Activated T-helper 17 cell treated with anti-CD3 and anti-CD28 coated beads, Interleukin-2, amount 50 U/mL, for 72 hours (primary cell): ENCODE data around the gene PSMB9. TPM values are rescaled to one million over a fixed set of nuclear protein-coding genes. Genes with fewer than 3 reads are reported as not detected.

Experiments used
- ATAC-seq: fragments of 150-1000 bp; cut with Tn5 transposase; replicated peaks from 2 replicates; pipeline ENCODE4 v1.10.0; 2021; ENCODE audit warnings: mild to moderate bottlenecking, moderate library complexity
- H3K27ac Mint-ChIP-seq: one replicate; pipeline ENCODE4 v1.8.0; 2022; ENCODE audit warnings: mixed read lengths
- H3K27me3 Mint-ChIP-seq: one replicate; pipeline ENCODE4 v1.8.0; 2022; ENCODE audit warnings: mixed read lengths
- H3K36me3 Mint-ChIP-seq: one replicate; pipeline ENCODE4 v1.8.0; 2022; ENCODE audit warnings: low read depth, mild to moderate bottlenecking, mixed read lengths
- H3K4me1 Mint-ChIP-seq: one replicate; pipeline ENCODE4 v1.8.0; 2022; ENCODE audit warnings: mixed read lengths
- H3K4me3 Mint-ChIP-seq: one replicate; pipeline ENCODE4 v1.8.0; 2022; ENCODE audit warnings: mild to moderate bottlenecking, mixed read lengths
- H3K9me3 Mint-ChIP-seq: one replicate; pipeline ENCODE4 v1.8.0; 2022; ENCODE audit warnings: mixed read lengths
- total RNA-seq, 2 donors: library from RNA; stranded (reverse); gene quantifications; one replicate each; pipeline ENCODE4 v1.2.3, GENCODE V29; 2022

PSMB9 gene
- total RNA-seq, 2 donors from 2014 or later = 203 to 215 TPM

DNA sequence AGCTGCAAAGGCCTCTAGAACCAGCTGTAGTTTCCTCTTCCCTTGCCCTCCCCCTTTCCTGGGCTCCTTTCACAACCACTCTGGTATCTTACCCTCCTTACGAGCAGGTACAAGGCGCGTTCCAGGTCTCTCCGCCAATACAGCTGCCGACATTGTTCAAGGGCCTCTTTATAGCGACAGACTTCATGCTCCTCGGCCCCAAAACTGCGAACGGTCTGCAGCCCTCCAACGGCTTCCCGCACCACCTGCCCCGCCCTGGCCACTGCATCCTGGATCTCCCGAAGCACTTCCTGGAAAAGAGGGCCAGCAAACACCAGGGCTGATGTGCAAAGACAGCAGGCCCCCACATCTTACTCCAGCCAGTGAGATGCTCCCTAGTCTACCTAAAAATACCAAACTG, 21.5 kb upstream of the PSMB9 start:
- no peak for ATAC-seq
- Mint-ChIP-seq H3K27ac (peak overlapping the region; percentile 42), H3K4me3 (no peak overlapping the region), H3K9me3 (no peaks in the 10 kb centered on the region), H3K36me3 (peaks cover 99% of the 10 kb centered on the region), H3K27me3 (no peaks in the 10 kb centered on the region), H3K4me1 (peaks cover 67% of the 10 kb centered on the region)

DNA sequence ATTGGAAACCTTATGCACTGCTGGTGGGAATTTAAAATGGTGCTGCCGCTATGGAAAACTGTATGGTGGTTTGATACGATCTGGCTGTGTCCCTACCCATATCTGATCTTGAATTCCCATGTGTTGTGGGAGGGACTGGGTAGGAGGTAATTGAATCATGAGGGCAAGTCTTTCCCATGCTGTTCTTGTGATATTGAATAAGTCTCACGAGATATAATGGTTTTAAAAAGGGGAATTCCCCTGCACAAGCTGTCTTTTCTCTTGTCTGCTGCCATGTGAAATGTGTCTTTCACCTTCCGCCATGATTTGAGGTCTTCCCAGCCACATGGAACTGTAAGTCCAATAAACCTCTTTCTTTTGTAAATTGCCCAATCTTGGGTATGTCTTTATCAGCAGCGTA, 20.3 kb upstream of the PSMB9 start:
- Mint-ChIP-seq H3K9me3 (no peaks in the 10 kb centered on the region), H3K4me3 (peak overlapping the region; percentile 95), H3K27ac (no peak overlapping the region), H3K36me3 (peaks cover 92% of the 10 kb centered on the region), H3K4me1 (peaks cover 59% of the 10 kb centered on the region), H3K27me3 (no peaks in the 10 kb centered on the region)
- ATAC-seq = no peak

DNA sequence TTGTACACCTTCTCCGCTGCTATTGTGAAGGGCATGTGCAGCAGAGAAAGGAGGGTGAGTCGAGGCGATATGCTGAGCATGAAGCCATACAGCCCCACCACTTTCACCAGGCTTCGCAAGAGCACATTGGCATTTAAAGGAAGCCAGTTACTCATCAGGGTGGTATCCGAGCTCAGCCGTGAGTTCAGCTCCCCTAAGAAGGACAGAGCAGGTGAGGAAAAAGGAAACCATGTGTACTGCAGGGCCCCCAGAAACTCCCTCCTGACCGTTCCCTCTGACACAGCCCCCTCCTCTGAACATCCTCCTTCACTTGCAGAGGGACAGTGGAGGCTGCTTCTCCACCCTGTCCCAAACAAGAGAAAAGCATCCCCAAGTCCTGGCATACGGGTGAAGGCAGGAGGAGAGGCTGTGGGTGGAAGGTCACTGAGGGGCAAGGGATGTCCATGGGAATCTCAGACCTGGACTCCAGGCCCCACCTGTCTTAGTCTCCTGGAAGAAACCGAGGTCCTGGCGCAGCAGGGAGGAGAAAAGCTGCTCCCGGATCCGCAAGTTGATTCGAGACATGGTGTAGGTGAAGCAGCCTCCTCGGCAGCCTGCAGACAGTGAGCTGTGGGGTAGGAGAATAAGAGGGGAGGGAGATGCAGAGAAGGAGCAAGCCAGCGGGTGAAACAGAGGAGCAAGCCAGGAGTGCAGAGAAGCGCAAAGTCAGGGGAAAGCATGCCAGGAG, 18.7 kb upstream of the PSMB9 start:
- Mint-ChIP-seq H3K27ac (peak overlapping the region; percentile 65), H3K36me3 (peaks cover 81% of the 10 kb centered on the region), H3K27me3 (no peaks in the 10 kb centered on the region), H3K4me3 (peak overlapping the region; percentile 95), H3K9me3 (no peaks in the 10 kb centered on the region), H3K4me1 (peaks cover 52% of the 10 kb centered on the region)
- ATAC-seq = no peak

DNA sequence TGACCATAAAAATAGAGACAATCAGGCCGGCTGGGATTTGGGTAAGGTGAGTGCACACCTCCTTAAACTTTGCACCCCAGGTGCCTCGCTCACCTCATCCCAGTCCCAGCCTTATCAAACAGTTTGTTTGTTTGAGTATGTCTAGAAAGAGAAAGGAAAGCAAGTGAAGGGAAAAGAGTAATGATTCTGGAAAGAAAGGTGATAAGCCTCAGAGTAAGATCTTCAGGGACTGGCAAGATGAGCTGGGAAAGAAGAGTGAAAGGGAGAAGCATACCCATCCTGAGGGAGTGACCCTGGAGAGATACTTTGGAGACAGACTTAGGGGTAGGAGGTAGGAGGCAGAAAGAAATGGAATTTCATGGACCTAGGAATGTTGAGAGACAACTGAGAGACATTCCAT, 17.1 kb upstream of the PSMB9 start:
- peaks cover 81% of the 10 kb centered on the region for H3K36me3 Mint-ChIP-seq
- ATAC-seq = no peak
- no peaks in the 10 kb centered on the region for H3K9me3 Mint-ChIP-seq
- H3K27me3 Mint-ChIP-seq = no peaks in the 10 kb centered on the region
- peak overlapping the region; percentile 65 for H3K27ac Mint-ChIP-seq
- H3K4me3 Mint-ChIP-seq = peak overlapping the region; percentile 95
- peaks cover 58% of the 10 kb centered on the region for H3K4me1 Mint-ChIP-seq

DNA sequence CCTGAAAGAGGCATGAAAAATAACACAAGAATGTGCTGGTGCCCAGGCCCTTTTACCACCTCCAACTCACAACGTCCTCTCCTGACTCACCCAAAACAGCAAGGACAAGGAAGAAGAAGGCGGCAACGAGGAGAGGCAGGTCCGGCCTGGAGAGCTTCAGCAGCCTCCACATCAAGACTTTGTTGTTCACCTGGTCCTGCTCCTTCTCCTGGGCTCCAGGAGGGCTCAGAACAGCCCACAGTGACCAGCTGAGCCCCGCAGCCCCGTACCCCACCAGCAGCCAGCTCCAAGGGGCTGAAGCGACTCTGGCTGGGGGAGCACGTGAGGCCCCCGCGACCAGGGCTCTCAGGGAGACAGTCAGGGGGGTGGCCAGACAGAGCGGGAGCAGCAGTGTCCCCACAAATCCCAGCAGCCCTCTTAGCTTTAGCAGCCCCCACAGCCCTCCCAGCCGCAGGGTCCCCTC, 16.3 kb upstream of the PSMB9 start:
- peak overlapping the region; percentile 65 for H3K27ac Mint-ChIP-seq
- H3K4me3 Mint-ChIP-seq = peak overlapping the region; percentile 95
- peaks cover 81% of the 10 kb centered on the region for H3K36me3 Mint-ChIP-seq
- H3K27me3 Mint-ChIP-seq = no peaks in the 10 kb centered on the region
- ATAC-seq = peak; percentile 10
- H3K9me3 Mint-ChIP-seq = no peaks in the 10 kb centered on the region
- H3K4me1 Mint-ChIP-seq = peaks cover 62% of the 10 kb centered on the region

DNA sequence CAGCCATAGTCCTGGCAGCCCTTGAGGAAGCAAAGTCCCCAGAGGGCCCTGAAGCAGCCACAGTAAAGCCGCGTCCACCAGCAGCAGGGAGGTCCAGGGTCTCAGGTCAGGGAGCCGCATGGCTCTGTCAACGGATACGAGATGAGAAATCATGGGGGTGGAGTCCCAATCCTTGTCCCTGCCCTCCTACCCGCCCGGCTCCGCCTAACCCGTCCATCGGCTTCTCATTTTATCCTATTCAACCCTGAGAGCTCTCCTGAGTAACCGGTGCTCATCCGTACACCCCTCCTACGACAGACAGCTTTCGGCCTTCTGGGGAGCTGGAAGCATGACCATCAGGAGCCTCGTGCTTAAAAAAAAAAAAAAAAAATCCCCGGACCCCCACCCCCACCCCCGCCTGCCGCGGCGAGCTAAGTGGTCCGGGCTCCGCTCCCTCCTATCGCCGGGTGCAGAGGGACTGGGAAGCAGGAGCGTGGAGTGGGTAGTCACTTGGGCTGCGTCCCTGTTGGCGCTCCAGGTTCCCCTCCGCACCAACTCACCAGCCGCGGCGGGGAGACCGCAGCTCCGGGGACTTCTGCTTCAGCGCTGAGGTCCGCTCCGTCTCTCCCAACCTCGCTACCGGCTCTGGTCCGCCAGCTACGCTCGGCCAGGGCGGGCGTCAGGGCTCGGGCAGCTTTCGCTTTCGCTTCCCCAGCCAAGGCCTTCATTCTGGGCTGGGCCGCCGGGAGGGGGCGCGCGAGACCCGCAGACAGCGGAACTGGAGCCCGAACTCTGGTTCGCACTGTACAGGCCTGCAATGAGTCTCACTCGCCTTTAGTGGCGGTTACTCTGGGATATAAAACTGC, 15.7 kb upstream of the PSMB9 start, which contains the start of gene TAP2:
Gene TAP2 (minus strand): TSS at position 626 of the 845 bp plus-strand sequence. CDS start 506 bp downstream, at position 120.
- Mint-ChIP-seq H3K4me3 (peak within 1 kb of the TSS; percentile 95), H3K27ac (peak within 1 kb of the TSS; percentile 65), H3K9me3 (no peaks in the 10 kb centered on the region), H3K36me3 (peaks cover 81% of the 10 kb centered on the region), H3K4me1 (peaks cover 58% of the 10 kb centered on the region), H3K27me3 (no peaks in the 10 kb centered on the region)
- peak; percentile 83 for ATAC-seq

DNA sequence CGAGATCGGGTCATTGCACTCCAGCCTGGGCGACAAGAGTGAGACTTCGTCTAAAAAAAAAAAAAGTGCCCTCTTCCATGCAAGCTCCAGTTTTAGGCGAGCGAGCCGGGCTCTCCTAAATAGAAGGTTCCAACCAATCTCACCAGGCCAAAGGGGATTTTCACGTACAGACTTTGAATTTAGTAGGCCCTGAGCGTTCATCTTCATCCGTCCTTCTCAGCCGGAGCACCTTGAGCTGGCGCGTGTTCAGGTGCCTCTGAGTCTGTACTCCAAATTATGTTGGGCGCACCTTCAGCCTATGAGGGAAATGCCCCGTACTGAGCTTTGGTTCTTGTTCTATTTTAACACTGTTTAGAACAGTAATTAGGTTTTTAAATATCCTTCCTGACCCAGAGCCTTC, 14.6 kb upstream of the PSMB9 start:
- Mint-ChIP-seq H3K9me3 (no peaks in the 10 kb centered on the region), H3K4me1 (peaks cover 49% of the 10 kb centered on the region), H3K27ac (peak overlapping the region; percentile 65), H3K4me3 (peak overlapping the region; percentile 95), H3K27me3 (no peaks in the 10 kb centered on the region), H3K36me3 (peaks cover 81% of the 10 kb centered on the region)
- ATAC-seq = no peak

DNA sequence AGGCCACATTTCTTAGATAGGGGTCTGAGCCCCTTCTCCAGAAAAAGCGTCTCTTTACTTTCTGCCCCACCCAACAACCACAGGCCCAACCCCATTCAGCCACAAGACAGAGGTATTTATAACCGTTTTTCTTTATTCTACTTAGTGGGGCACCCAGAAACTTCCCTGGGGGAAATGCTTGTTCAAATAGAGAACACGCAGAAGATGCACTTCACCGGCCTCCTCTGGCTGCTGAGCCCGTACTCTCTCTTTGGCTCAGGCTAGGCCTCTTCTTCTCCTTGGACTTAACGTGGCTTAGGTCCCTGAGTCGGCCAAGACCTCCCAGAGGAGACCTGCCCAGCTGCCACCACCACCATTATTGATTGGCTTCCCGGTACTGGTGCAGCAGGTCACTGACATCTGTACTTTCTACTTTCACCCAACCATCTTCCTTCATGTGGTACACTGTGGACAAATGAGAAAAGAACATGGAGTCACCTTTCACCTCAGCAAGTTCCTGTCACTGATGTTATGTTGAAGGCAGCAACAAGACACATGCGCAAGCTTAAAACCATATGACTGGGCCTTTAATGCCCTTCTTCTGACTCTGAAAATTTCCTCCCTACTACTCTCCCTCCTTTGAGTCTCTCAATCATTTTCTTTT, 13.3 kb upstream of the PSMB9 start:
- Mint-ChIP-seq H3K4me3 (peak overlapping the region; percentile 95), H3K9me3 (no peaks in the 10 kb centered on the region), H3K27me3 (no peaks in the 10 kb centered on the region), H3K4me1 (peaks cover 37% of the 10 kb centered on the region), H3K36me3 (peaks cover 81% of the 10 kb centered on the region), H3K27ac (peak overlapping the region; percentile 100)
- ATAC-seq = peak; percentile 4

DNA sequence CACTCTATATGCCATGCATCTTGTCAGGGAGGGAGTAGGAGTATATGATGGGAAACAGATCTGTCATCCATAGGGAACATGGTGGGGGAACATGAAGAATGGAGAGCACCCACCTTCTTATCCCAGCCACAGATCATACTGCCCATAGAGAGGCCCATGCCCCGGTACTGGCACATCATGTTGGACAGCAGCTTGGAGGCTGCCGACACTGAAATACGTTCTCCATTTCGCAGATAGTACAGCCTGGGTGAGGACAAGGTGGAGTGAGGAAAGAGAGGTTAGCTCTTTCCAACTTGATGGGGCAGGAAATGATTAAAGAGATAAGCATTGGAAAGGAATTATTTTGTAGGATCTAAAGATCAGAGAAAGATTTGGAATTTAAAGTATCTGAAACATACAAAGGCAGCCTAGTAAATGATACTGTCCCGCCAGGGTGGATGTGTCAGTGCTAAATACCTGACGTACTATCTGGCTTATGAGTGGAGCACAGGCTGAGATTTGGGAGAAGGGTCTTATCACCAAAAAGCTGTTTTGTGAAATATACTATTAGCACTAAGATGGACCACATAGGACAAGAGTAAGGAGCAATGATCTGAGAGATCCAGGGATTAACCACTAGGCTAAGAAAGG, 11.9 kb upstream of the PSMB9 start:
- Mint-ChIP-seq H3K27ac (peak overlapping the region; percentile 100), H3K4me3 (peak overlapping the region; percentile 95), H3K36me3 (peaks cover 81% of the 10 kb centered on the region), H3K9me3 (no peaks in the 10 kb centered on the region), H3K27me3 (no peaks in the 10 kb centered on the region), H3K4me1 (peaks cover 30% of the 10 kb centered on the region)
- no peak for ATAC-seq

DNA sequence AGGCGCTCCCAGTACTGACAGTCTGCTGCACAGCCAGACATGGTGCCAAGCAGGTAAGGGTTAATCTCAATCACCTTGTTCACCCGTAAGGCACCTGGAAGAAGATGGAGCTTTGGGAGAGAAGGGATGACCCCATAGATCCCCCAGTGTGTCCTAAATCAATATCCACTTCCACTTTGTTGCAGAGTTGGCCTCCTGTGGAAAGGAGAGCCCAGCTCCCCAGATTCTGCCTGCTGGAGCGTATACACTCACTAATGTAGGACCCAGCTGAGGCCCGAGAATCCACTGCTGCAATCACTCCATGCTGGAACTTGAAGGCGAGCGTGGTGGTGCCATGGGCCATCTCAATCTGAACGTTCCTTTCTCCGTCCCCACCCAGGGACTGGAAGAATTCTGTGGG, 11.3 kb upstream of the PSMB9 start:
- Mint-ChIP-seq H3K27ac (peak overlapping the region; percentile 100), H3K27me3 (no peaks in the 10 kb centered on the region), H3K4me3 (peak overlapping the region; percentile 95), H3K36me3 (peaks cover 81% of the 10 kb centered on the region), H3K9me3 (no peaks in the 10 kb centered on the region), H3K4me1 (peaks cover 32% of the 10 kb centered on the region)
- no peak for ATAC-seq

DNA sequence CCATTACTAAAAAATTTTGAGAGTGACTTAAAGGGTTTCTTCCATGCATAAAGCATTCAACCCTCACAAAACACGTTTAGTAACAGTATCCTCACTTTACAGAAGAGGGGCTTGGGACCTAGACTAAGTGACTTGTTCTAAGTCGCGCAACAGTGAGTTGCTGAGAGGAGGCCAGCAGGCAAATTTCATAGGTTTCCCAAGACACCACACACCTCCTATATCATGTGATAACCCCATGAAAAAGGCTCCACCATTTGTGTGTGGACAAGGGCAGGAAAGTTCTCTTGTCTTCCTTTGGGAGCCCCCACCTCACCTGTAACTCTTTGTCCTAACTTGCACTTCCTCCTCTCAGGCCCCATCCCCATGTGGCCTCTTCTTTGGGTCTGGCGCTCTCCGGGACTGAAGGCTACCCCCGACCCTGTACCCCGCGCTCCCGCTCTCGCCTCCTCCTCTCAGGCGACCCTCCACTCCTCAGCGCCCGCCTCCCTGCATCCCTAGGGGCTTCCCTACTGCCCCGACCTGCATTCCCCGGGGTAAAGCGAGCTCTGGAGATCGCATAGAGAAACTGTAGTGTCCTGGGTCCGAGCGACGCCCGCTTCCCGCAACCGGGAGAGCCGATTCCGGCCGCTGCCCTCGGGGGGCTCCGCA, 10.5 kb upstream of the PSMB9 start:
- peak overlapping the region; percentile 95 for H3K4me3 Mint-ChIP-seq
- H3K36me3 Mint-ChIP-seq = peaks cover 87% of the 10 kb centered on the region
- no peak for ATAC-seq
- H3K9me3 Mint-ChIP-seq = peaks cover 3% of the 10 kb centered on the region
- no peaks in the 10 kb centered on the region for H3K27me3 Mint-ChIP-seq
- H3K27ac Mint-ChIP-seq = peak overlapping the region; percentile 100
- peaks cover 39% of the 10 kb centered on the region for H3K4me1 Mint-ChIP-seq

DNA sequence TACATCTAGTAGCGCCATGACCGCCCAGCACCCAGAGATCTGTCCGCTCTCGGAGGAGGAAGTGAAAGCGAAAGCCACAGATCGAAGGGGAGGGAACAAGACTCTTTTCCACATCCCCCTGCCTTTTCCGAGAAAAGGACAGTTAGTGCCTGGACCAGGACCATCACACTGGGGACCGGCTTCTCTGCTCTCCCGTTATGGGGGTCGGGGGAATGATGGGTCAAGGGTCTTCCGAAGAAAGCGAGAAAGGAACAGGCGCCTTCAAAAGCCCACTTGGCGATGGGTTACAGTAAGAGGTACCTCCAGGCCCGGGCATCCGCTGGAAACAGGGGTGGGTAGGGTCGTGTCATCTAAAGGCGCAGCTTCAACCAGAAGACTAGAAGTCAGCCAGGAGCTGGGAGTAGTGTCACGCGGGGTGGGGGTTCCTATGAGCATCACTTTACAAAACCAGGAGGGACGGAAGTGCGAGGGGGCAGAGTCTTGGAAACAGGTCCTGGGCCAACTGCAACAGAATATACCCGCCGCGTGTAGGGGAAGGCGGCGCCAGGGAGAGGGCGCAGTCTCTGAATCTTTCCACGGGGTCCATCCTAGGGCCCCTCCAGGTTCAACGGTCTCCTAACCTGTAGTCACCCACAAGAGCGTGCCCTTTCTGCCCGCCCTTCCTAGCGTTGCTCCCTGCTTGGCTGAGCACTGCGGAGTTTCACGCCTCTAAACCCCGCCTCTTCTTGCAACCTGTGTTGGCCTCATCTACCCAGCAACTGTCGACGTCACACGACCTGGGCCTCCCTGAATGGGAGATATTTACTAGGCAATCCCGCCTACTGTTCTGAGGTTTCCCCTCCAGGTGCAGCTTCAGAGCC, 9.8 kb upstream of the PSMB9 start, which contains the start of gene PSMB8:
Gene PSMB8 (minus strand): TSS at position 69 of the 860 bp plus-strand sequence. CDS start 51 bp downstream, at position 18.
- ATAC-seq = peak; percentile 81
- H3K4me1 Mint-ChIP-seq = peaks cover 47% of the 10 kb centered on the region
- peaks cover 3% of the 10 kb centered on the region for H3K9me3 Mint-ChIP-seq
- H3K36me3 Mint-ChIP-seq = peaks cover 95% of the 10 kb centered on the region
- H3K27me3 Mint-ChIP-seq = no peaks in the 10 kb centered on the region
- H3K4me3 Mint-ChIP-seq = peak within 1 kb of the TSS; percentile 95
- peak within 1 kb of the TSS; percentile 100 for H3K27ac Mint-ChIP-seq
